Measurements from ENCODE around the gene EVI5. TPM values are rescaled to one million over a fixed set of nuclear protein-coding genes. Genes with fewer than 3 reads are reported as not detected.
"Not testable (repeated sequence)": the region's sequence is repeated elsewhere in the genome, so short reads cannot be mapped to it uniquely, and the experiment has no call there.

The EVI5 gene
- total RNA-seq, 4 donors from 2014 or later, result 39.5 to 49.7 (median 48.6) TPM

DNA sequence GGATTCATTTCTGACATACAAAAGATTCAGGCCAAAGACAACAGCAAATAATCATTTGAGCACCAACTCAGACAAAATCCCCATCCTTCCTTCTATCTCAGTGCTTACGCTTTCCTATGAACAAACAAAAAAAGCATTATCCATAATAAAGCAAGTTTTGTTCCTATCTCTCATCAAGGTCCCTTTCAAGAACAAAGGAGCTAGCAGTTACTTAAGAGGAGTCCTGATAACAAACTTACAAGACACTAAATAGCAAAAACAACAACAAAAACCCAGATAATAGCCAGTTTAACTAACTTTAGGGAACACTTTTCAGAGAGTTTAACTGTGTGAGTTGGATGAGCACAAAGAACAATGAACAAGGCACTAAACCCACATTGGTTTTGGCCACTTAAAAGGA, 10.5 kb downstream of the EVI5 start:
- TF ChIP-seq POLR2AphosphoS5 (IDR thresholded peaks at IDR 0.05) (no peak), POLR2A (IDR thresholded peaks at IDR 0.05) (no peak), EP300 (IDR thresholded peaks at IDR 0.05) (no peak)
- TF ChIP-seq, protein P1, sequence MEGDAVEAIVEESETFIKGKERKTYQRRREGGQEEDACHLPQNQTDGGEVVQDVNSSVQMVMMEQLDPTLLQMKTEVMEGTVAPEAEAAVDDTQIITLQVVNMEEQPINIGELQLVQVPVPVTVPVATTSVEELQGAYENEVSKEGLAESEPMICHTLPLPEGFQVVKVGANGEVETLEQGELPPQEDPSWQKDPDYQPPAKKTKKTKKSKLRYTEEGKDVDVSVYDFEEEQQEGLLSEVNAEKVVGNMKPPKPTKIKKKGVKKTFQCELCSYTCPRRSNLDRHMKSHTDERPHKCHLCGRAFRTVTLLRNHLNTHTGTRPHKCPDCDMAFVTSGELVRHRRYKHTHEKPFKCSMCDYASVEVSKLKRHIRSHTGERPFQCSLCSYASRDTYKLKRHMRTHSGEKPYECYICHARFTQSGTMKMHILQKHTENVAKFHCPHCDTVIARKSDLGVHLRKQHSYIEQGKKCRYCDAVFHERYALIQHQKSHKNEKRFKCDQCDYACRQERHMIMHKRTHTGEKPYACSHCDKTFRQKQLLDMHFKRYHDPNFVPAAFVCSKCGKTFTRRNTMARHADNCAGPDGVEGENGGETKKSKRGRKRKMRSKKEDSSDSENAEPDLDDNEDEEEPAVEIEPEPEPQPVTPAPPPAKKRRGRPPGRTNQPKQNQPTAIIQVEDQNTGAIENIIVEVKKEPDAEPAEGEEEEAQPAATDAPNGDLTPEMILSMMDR (IDR thresholded peaks at IDR 0.05), result no peak
- Histone ChIP-seq H3K27ac (no peak overlapping the region), H3K4me3 (no peak overlapping the region), H3K9me3 (no peaks in the 10 kb centered on the region), H3K4me1 (peaks cover 0 to 22% (median 5%) of the 10 kb centered on the region in 3 donors), H3K36me3 (no peaks in the 10 kb centered on the region), H3K27me3 (no peaks in the 10 kb centered on the region)
- WGBS, 2 donors (ENCODE audit: low coverage in 1 of 2), result 91 to 100% methylated on average over 1 of the region's 1 CpG
- ATAC-seq, result no peak

DNA sequence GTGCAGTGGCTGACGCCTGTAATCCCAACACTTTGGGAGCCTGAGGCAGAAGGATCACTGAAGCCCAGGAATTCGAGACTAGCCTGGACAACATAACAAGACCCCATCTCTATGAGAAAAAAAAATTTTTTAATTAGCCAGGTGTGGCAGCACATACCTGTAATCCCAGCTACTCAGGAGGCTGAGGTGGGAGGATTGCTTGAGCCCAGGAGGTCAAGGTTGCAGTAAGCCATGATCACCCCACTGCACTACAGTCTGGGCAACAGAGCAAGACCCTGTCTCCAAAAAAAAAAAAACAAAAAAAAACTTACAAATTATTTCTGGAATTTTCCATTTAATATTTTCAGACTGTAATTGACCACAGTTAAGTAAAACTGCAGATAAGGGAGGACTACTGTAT, 11.2 kb downstream of the EVI5 start:
- H3K4me1 ChIP-seq, result peaks cover 0 to 17% (median 5%) of the 10 kb centered on the region in 3 donors
- not testable (repeated sequence) for H3K9me3 ChIP-seq, H3K27me3 ChIP-seq, H3K4me3 ChIP-seq, ATAC-seq, H3K36me3 ChIP-seq, H3K27ac ChIP-seq
- 80 to 100% methylated on average over 1 to 2 of the region's 2 CpGs for WGBS, 2 donors (ENCODE audit: low coverage in 1 of 2)

DNA sequence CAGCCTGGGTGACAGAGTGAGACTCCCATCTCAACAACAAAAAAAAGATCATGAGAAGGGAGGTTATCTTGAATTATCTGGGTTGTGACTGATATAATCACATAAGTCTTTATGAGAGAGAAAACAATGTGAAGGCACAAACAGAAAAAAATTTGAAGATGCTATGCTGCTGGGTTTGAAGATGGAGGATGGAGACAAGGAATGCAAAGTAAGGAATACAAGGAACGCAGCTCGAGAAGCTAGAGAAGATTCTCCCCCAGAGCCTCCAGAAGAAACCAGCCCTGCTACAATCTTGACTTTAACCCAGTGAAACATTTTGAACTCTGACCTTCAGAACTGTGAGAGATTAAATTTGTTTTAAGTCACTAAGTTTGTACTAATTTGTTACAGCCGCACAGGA, 15.1 kb downstream of the EVI5 start:
- Histone ChIP-seq H3K4me1 (peaks cover 0 to 3% (median 0%) of the 10 kb centered on the region in 3 donors), H3K27me3 (no peaks in the 10 kb centered on the region), H3K27ac (no peak overlapping the region), H3K36me3 (no peaks in the 10 kb centered on the region), H3K9me3 (no peaks in the 10 kb centered on the region), H3K4me3 (no peak overlapping the region)
- 87 to 92% methylated on average over 3 of the region's 3 CpGs for WGBS, 2 donors (ENCODE audit: low coverage in 1 of 2)
- ATAC-seq, result no peak
- TF ChIP-seq POLR2A (IDR thresholded peaks at IDR 0.05) (no peak), POLR2AphosphoS5 (IDR thresholded peaks at IDR 0.05) (no peak)
- TF ChIP-seq, protein P1 (IDR thresholded peaks at IDR 0.05), result no peak

DNA sequence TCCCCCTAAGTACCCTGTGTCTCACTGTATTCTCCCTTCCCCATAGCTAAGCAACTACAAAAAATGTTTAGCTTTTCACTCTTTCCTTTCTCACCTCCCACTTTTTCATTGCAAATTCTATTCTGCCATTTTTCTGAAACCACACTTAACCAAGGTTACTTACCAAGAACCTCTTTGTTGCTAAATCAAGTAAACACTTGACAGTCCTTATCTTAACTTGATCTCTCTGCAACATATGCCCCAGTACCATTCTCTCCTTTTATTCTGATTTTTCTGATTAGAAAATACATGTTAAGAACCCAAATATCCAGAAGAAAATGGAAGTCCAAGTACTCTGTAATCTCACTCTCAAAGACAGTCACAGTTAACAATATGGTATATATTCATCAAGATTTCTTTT, 16.0 kb downstream of the EVI5 start:
- Histone ChIP-seq H3K4me1 (no peaks in the 10 kb centered on the region), H3K27ac (no peak overlapping the region), H3K36me3 (no peaks in the 10 kb centered on the region), H3K4me3 (no peak overlapping the region), H3K9me3 (no peaks in the 10 kb centered on the region), H3K27me3 (no peaks in the 10 kb centered on the region)
- ATAC-seq, result no peak
- TF ChIP-seq, protein P1 (IDR thresholded peaks at IDR 0.05), result no peak
- TF ChIP-seq EP300 (IDR thresholded peaks at IDR 0.05), result no peak
- no peak for TF ChIP-seq POLR2AphosphoS5 (IDR thresholded peaks at IDR 0.05)
- TF ChIP-seq POLR2A (IDR thresholded peaks at IDR 0.05), result no peak

DNA sequence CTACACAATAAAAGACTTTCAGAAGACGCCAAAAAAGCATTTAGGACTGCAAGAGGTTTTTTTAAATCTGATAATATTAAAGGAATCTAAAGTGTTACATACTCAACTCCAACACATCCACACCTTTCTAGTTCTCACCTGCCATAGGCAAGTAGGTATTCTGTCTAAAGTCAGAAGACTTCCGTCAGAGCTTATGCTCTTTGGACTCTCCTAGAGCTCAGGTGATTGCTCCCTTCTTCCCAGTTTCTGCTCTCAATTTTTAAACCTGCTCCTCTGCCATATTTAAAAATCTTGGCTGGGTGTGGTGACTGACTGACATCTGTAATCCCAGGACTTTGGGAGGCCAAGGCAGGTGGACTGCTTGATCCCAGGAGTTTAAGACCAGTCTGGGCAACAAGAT, 16.6 kb downstream of the EVI5 start:
- no peaks in the 10 kb centered on the region for H3K4me1 ChIP-seq
- no peak for ATAC-seq
- H3K9me3 ChIP-seq, result no peaks in the 10 kb centered on the region
- WGBS, 2 donors (ENCODE audit: low coverage in 1 of 2), result 88 to 100% methylated on average over 2 of the region's 2 CpGs
- H3K27me3 ChIP-seq, result no peaks in the 10 kb centered on the region
- TF ChIP-seq, protein P1 (IDR thresholded peaks at IDR 0.05), result no peak
- TF ChIP-seq POLR2A (IDR thresholded peaks at IDR 0.05) (no peak), EP300 (IDR thresholded peaks at IDR 0.05) (no peak), POLR2AphosphoS5 (IDR thresholded peaks at IDR 0.05) (no peak)
- no peaks in the 10 kb centered on the region for H3K36me3 ChIP-seq
- no peak overlapping the region for H3K4me3 ChIP-seq
- no peak overlapping the region for H3K27ac ChIP-seq

DNA sequence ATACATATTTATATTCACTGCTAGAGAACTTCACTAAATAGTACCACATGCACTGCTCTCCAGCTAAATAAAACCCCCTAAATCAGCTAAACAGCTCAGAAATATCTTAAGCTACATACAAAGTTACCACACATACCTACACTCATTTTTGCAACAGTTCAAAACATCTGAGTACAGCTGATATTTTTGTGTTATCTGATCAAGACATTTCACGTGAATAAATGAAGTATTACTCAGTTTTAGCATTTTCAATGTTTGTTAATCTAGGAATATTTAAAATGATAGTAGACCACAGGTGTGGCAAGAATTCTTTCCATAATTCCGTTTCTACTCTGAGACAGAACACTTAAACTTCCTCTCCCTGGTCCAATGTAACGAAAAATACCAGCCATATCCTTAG, 20.8 kb downstream of the EVI5 start:
- Histone ChIP-seq H3K36me3 (no peaks in the 10 kb centered on the region), H3K4me3 (no peak overlapping the region), H3K4me1 (no peaks in the 10 kb centered on the region), H3K9me3 (no peaks in the 10 kb centered on the region), H3K27me3 (no peaks in the 10 kb centered on the region), H3K27ac (no peak overlapping the region)
- 88 to 90% methylated on average over 3 of the region's 3 CpGs for WGBS, 2 donors (ENCODE audit: low coverage in 1 of 2)
- TF ChIP-seq, protein P1 (IDR thresholded peaks at IDR 0.05), result no peak
- TF ChIP-seq POLR2AphosphoS5 (IDR thresholded peaks at IDR 0.05), result no peak
- TF ChIP-seq POLR2A (IDR thresholded peaks at IDR 0.05), result no peak
- no peak for TF ChIP-seq EP300 (IDR thresholded peaks at IDR 0.05)
- no peak for ATAC-seq

All from gastroesophageal sphincter (tissue), 4 donors.